ENCODE data around the gene FAM171A1.

DNA sequence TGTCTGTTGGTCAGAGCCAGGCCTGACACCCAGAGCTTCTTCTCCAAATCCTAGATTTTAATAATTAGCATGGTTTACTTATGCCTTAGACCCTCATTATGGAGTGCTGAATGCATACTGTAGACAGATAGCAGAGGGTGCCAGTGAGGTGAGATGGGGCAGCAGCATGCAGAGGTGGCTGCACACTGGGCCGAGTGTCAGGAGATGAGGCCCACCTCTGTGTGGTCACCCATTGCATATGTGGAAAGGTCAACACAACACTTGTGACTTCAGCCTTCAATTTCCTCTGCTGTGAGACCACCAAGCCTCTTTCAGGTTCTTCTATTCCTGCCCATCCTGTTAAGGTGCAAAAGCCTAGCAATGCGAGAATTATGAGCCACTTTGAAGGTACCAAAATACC is 162.9 kb downstream of the FAM171A1 start:
- TF ChIP-seq CTCF (IDR thresholded peaks at IDR 0.05) = no peak
- no peak for TF ChIP-seq EZH2 (IDR thresholded peaks at IDR 0.05)
